GM19025 (cell line): ENCODE measurements around the gene GMPR.

Experiments
- ATAC-seq: cut with Tn5 transposase; IDR thresholded peaks from one replicate; pipeline ENCODE4 v1.9.1; 2021; ENCODE audit warnings: mild to moderate bottlenecking, low read depth, moderate library complexity; ENCODE audit not compliant: unreplicated experiment

Gene GMPR

GRCh38 chr6:16322666-16323312 lies 84.4 kb downstream of the GMPR start:
- ATAC-seq, result peak; percentile 85

DNA sequence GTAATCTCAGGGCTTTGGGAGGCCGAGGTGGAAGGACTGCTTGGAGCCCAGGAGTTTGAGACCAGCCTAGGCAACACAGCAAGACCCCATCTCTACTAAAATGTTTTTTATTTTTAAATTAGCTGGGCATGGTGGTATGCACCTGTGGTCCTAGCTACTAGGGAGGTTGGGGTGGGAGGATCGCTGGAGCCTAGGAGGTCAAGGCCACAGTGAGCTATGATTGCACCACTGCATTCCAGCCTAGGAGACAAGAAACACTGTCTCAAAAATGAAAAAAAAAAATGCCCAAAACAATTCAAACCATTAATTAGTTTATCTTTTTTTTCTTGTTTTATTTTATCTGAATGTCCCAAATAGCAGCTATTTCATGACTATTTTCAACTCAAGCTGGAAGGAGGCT lies 85.8 kb downstream of the GMPR start:
- no peak for ATAC-seq

DNA sequence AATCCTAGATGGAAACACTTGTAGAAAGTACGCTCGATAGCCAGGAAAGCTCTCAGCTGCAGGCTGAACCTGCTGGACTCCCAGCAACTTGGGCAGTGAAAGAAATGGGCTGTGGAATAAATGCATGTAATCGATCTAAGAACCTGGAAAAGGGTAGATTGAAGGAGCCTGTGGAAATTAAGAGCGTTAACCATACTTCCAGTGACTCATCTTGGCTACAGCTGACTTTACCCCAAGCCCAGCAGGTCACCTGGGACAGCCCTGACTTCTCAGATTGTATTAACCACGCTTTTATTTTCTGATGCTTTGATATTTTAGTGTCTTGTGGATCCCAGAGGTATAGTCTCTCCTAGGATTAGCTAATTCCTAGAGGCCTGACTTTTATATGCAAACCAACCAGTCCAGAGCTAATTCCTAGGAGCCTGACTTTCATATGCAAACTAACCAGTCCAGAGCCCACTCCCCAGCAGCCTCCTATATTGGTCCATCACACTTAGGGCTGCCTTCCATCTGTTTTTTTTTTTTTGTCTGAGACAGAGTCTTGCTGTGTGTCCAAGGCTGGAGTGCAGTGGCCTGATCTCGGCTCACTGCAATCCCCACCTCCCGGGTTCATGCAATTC lies 86.3 kb downstream of the GMPR start:
- ATAC-seq, result no peak

DNA sequence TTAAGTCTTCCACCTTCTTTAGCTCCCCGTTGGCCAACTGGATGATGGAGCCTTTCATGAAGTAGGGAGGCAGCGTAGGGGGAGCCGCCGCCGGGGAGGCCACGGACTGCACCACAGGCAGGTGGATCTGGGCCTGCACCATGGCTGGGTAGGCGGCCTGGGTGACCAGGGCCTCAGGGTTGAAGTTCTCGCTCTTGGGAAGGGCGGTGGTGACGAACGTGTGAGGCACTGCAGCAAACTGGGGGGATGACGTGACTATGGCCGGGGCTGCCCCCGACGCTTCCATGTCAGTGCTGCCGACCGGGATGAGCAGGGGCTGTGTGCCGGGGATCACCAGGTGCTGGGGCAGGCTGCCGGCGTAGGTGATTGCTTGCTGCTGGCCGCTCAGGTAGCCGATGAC lies 88.1 kb downstream of the GMPR start:
- no peak for ATAC-seq

DNA sequence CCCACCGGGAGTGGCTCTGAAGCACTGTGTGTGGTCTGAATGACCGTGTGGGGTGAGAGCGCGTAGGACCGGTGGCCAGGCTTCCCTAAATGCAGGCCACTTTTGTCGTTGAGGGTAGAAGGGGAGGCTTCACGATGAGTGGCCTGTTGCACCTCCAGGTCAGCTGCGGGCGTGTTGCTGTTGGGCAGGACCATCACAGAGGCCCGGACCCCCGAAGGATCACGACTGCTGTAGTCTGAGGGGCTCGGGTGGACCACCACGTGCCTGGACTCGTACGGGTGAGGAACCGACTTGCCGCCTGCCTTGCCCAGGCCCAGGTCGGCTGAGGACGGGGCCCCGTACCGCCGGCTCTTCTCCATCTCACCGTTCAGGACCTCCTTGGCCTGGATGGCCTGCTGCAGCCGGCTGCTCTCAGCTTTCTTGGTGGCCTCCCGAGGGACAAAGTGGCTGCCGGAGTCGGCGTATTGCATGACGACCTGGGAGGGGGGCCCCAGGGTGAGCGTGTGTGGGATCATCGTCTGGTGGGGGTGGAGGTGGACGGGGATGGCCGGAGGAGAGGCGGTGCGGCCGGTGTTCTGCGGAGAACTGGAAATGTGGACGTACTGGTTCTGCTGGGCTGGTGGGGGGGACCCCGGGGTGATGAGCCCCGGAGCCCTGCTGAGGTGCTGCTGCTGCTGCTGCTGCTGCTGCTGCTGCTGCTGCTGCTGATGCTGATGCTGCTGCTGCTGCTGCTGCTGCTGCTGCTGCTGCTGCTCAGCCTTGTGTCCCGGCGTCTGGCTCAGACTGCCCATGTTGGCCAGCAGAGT lies 88.8 kb downstream of the GMPR start:
- no peak for ATAC-seq

- no peak for ATAC-seq
Observed at GRCh38 chr6:16327777-16328325, 89.5 kb downstream of the GMPR start.

DNA sequence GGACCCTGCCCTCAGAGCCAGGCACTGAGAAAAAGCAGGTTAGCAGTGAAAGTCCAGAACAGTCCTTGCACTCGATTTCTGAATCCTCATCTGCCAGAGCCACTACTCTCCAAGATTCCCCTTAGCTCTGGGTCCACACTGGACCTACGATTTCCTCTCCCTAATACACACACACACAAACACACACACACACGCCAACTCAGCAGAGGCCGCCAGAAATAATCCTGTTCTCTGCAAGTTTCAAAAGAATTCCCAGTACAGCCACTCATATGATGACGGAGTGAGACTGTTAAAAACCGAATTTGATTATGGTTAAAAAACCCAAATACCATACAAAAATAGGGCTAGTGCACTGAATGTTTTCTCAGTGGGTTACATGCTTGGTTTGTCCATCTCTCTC lies 90.8 kb downstream of the GMPR start:
- no peak for ATAC-seq

- peak; percentile 37 for ATAC-seq
Observed at GRCh38 chr6:16331384-16332174, 93.2 kb downstream of the GMPR start.

DNA sequence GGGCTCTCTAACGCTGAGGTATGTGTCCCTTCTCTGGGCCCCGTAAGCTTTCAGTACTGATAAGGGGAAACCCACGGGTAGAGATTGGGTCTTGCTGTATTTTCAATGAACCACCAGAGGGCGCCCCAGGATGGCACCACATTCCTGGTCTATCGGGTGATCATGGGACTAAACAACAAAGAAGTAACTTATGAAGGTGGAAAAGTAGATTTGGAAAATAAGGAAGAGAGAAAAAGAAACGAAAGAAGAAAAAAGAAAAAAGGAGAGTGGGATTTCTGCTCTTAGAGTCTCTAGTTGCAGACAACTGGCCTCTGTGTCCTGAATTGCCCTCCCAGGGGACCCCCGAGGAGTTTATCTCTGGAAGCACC lies 93.8 kb downstream of the GMPR start:
- ATAC-seq, result peak; percentile 79

DNA sequence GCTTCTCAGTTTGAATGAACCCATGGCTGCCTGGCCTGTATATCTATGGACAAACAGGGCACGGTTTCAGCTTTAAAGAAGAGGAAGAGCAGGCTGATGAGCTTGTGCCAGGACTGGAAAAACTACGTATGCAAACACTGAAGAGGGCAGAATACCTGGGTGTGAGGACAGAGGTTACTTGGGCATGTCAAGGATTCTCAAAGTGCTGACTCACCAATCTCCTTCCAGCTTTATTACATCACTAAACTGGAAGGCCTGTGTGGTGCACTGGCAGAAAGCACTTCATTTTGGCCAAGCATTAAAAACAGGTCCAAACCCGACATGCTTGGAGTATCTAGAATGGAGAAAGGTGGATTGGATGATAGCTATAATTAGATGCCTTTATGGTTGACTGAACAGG lies 95.2 kb downstream of the GMPR start:
- ATAC-seq, result no peak

DNA sequence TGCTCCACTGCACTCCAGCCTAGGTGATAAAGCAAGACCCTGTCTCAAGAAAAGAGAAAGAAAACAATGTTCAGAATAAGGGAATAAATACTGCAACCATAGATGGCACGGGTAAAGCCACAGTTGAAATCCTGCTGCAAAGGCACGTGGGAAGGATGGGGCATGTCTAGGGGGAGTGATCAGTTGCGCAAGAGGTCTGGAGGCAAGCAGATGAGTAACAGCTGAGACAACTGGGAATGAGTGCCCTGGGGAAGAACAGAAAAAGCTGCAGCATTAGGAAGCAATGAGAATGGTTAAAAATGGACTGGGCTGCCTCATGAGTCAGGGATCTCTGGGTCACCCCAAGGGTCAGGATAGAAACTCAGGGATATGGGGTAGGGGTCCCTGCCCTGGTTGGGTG lies 96.3 kb downstream of the GMPR start:
- no peak for ATAC-seq

GRCh38 chr6:16335176-16335575 lies 96.8 kb downstream of the GMPR start:
- ATAC-seq, result no peak

DNA sequence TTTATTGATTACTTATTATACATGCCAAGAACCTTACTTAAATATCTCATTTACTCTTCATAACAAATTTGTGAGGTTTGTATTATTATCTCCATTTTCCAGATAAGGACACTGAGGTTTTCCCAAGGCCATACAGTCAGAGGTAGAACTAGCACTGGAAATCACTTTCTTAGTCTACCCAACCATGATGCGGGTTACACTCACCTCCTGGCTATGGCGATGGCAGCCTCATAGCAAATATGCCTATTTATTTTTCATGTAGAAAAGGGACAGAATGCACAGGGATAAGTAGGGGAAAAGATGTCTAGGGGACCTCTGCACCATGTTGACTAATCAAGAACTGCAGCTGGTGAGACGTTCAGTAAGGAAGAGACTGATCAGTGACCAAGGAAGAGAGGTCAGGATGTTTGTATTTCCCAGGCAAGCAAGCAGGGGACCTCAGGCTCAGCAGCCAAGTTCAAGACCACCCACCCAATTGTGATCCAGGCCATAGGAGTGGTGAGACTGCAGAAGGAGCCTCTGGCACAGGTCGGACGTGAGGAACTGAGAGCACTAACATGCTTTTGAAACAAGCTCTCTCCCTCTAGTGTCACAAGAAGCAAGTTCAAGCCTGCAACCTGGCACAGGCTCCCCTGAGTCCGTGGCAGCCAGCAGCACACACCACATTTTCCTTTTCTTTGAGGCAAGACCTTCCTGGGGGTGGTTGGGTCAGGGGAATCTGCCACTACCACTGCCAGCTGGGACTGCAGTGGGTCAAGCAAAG lies 97.8 kb downstream of the GMPR start:
- no peak for ATAC-seq

DNA sequence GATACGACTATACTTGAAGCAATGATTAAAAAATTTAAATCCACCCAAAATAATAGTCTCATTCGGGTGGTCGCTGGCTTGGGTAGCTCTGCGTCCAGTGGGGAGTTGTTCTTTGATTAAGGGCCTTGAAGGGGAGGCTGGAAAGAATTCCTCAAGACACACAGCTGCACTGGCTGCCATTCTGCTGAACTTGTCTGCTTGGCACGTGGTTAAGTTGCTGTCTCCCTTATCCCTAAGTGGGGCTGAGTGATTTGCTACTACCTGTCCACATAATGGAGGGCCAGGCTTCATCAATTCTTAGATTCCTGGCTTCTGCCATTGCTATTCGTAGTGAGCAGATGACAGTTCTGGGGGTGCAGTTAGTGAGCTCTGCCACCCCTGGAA lies 98.5 kb downstream of the GMPR start:
- no peak for ATAC-seq

- no peak for ATAC-seq
Observed at GRCh38 chr6:16337295-16337975, 99.0 kb downstream of the GMPR start.

DNA sequence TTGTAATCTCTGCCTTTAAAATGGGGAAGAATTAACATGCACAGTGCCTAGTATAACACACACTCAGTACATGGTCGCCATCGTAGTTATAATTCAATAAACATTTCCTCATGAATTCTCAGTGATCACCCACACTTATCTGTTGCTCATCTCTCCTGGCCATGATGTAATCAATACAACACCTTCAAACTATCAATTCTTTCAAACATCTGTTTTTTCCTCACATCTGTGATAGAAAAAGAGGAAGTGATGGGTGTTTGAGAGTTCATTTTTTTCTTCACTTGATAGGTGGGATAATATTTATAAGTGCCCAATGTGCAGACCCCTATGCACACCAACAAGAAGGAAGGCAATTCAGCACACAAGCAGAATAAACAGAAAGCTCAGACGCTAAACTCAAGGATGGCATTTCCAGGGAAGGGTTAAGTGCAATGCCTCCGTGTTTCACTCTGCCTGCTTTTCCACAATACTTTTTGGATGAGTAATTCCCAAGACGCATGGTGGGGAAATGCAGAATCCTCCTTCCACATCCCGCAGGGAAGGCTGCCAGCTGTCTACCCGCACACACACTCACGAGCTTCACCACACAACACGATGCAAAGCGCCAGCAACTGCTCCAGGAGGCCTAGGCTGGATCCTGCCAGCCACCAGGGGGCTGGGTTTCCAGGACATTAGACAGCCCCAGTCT lies 100.3 kb downstream of the GMPR start:
- no peak for ATAC-seq

GRCh38 chr6:16339265-16339587 lies 100.8 kb downstream of the GMPR start:
- ATAC-seq, result no peak

DNA sequence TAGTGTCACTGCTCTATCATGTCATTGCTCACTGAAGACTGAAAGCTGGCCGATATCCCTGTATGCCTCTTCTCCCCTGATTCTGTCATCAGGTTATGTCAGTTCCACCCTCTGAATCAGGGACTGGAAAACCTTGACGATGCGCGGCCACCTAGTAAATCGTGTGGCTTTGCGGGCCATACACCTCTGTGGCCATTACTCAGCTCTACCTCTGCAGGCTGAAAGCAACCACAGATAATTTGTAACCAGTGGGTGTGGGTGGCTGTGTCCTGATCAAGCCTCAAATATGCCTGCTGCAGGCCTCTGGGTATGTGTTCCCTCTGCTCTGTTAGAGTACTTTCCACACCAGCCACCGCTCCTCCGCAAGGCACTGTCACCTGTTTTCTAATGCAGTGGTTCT lies 105.2 kb downstream of the GMPR start:
- no peak for ATAC-seq

- no peak for ATAC-seq
Observed at GRCh38 chr6:16344756-16345155, 106.4 kb downstream of the GMPR start.
